K562 (cell line): ENCODE results near the gene ECHDC1. TPM values are rescaled to one million over a fixed set of nuclear protein-coding genes. Genes with fewer than 3 reads are reported as not detected.

ENCODE experiments used
- ATAC-seq: fragments of 200-7000 bp; cut with Tn5 transposase; 3 replicates; pipeline ENCODE4 v1.9.1; 2020; ENCODE audit warnings: moderate library complexity
- BruUV-seq: library from RNA; stranded (reverse); fragments of 400-500 nt; replicated peaks from 2 replicates; lab custom pipeline; 2021; lab: Mats Ljungman, UMichigan
- CTCF ChIA-PET: fragments of 300-600 bp; formaldehyde crosslinking; extraction: SDS; loops from one replicate; lab custom pipeline; 2021; ENCODE audit warnings: low intra/inter-chr PET ratio; lab: Yijun Ruan, JAX
- POLR2A ChIA-PET: fragments of 300-600, 350-650 bp; sonication (Branson Sonifier 250); formaldehyde crosslinking; extraction: SDS; loops from one replicate; lab custom pipeline; 2021; ENCODE audit warnings: antibody characterized with exemption, inconsistent platforms; lab: Yijun Ruan, JAX
- DNase-seq, 4 experiments: peaks; one replicate each; pipeline versions ENCODE4 v3.0.0 to v3.0.0-alpha.2; 2011 to 2018; ENCODE audit warnings: low spot score in 3 of 4, mixed read lengths in 3 of 4; ENCODE audit errors: extremely low read depth in 1 of 4
- FAIRE-seq: peaks from 2 replicates; lab custom pipeline; 2011; peaks lifted over from hg19 to GRCh38; lab: Jason Lieb, UNC
- H2AFZ ChIP-seq: 2 replicates; pipeline ENCODE4 v1.6.0; 2011; ENCODE audit warnings: low read depth, low read length, control low read depth, inconsistent platforms
- H3K27ac ChIP-seq: fragments of 200-600 bp; 3 replicates; pipeline ENCODE4 v1.8.0; 2011; ENCODE audit warnings: low read depth, mild to moderate bottlenecking, control low read depth, inconsistent platforms, low read length, moderate library complexity, mixed read lengths; ENCODE audit errors: extremely low read depth
- H3K27me3 ChIP-seq, 2 experiments: fragments of 300-600 bp in 1 of 2; 2 replicates in 1 of 2; 3 replicates in 1 of 2; pipeline versions ENCODE4 v1.6.0 to v1.8.0; 2011; ENCODE audit warnings: inconsistent platforms in 2 of 2, low read length in 2 of 2, mild to moderate bottlenecking in 1 of 2, mixed read lengths in 1 of 2, moderate library complexity in 1 of 2; ENCODE audit not compliant: control insufficient read depth in 2 of 2, insufficient read depth in 2 of 2
- H3K36me3 ChIP-seq: fragments of 300-600 bp; 3 replicates; pipeline ENCODE4 v1.8.0; 2011; ENCODE audit warnings: mild to moderate bottlenecking, low read length, inconsistent platforms; ENCODE audit not compliant: control insufficient read depth, insufficient read depth
- H3K4me1 ChIP-seq, 2 experiments: fragments of 200-600 bp in 1 of 2; replicated peaks in 1 of 2; 2 replicates in 1 of 2; 3 replicates in 1 of 2; pipeline versions ENCODE4 v1.5.1 to v1.8.0; 2011; ENCODE audit warnings: inconsistent platforms in 2 of 2, low read length in 2 of 2, mild to moderate bottlenecking in 1 of 2, mixed read lengths in 1 of 2, moderate library complexity in 1 of 2; ENCODE audit not compliant: control insufficient read depth in 2 of 2, insufficient read depth in 2 of 2
- H3K4me2 ChIP-seq: 2 replicates; pipeline ENCODE4 v1.6.1; 2011; ENCODE audit warnings: low read length, control low read depth, inconsistent platforms, mixed read lengths; ENCODE audit not compliant: insufficient read depth
- H3K4me3 ChIP-seq: fragments of 200-600 bp; sonication (generic), shearing (Covaris generic); 2 replicates; pipeline ENCODE4 v1.5.1; 2016; ENCODE audit warnings: control low read depth, inconsistent platforms
- H3K79me2 ChIP-seq: fragments of 200-600 bp; 3 replicates; pipeline ENCODE4 v1.8.0; 2011; ENCODE audit warnings: low read length, inconsistent platforms; ENCODE audit not compliant: control insufficient read depth, insufficient read depth
- H3K9ac ChIP-seq, 2 experiments: 2 replicates each; pipeline versions ENCODE4 v1.6.0 to v1.6.1; 2011; ENCODE audit warnings: low read depth in 2 of 2, low read length in 2 of 2, control low read depth in 1 of 2, inconsistent platforms in 1 of 2, mild to moderate bottlenecking in 1 of 2, mixed read lengths in 1 of 2; ENCODE audit not compliant: insufficient read depth in 1 of 2
- H3K9me1 ChIP-seq: one replicate; pipeline ENCODE4 v1.6.0; 2011; ENCODE audit warnings: inconsistent platforms, mild to moderate bottlenecking, low read length, moderate library complexity; ENCODE audit not compliant: control insufficient read depth, insufficient read depth
- H3K9me3 ChIP-seq: replicated peaks from 2 replicates; pipeline ENCODE4 v1.5.1; 2011; ENCODE audit warnings: low read depth, low read length, inconsistent platforms; ENCODE audit not compliant: control insufficient read depth, insufficient read depth
- H4K20me1 ChIP-seq: replicated peaks from 2 replicates; pipeline ENCODE4 v1.6.1; 2011; ENCODE audit warnings: low read length, inconsistent platforms, mixed read lengths; ENCODE audit not compliant: control insufficient read depth, insufficient read depth
- FIP1L1 ChIP-seq: fragments of 200-400 bp; formaldehyde crosslinking; IDR thresholded peaks from 2 replicates; pipeline ENCODE4 v1.6.1; 2018; ENCODE audit warnings: mild to moderate bottlenecking, low read depth, low read length; ENCODE audit not compliant: poor library complexity, severe bottlenecking
- MEF2A ChIP-seq: IDR thresholded peaks from 2 replicates; pipeline ENCODE4 v1.6.1; 2011; ENCODE audit warnings: low read depth, mild to moderate bottlenecking, low read length, moderate library complexity; ENCODE audit not compliant: control insufficient read depth
- MITF ChIP-seq: IDR thresholded peaks from 2 replicates; pipeline ENCODE4 v1.6.1; 2014; ENCODE audit warnings: antibody characterized with exemption
- MTA2 ChIP-seq: fragments of 450-650 bp; IDR thresholded peaks from 2 replicates; pipeline ENCODE4 v1.6.1; 2016; ENCODE audit warnings: low read depth
- MTA3 ChIP-seq: fragments of 450-650 bp; formaldehyde crosslinking; IDR thresholded peaks from 2 replicates; pipeline ENCODE4 v1.6.1; 2017; ENCODE audit warnings: mild to moderate bottlenecking, borderline replicate concordance
- NUFIP1 ChIP-seq: fragments of 450-650 bp; IDR thresholded peaks from 2 replicates; pipeline ENCODE4 v1.6.1; 2018; ENCODE audit not compliant: partially characterized antibody
- POLR2B ChIP-seq: fragments of 450-650 bp; IDR thresholded peaks from 2 replicates; pipeline ENCODE4 v1.6.1; 2018; ENCODE audit warnings: low read depth; ENCODE audit not compliant: partially characterized antibody
- TCF7 ChIP-seq: sonication (generic); IDR thresholded peaks from 2 replicates; pipeline ENCODE4 v1.6.1; 2016; ENCODE audit warnings: antibody characterized with exemption, borderline replicate concordance
- XRCC5 ChIP-seq: fragments of 200-400 bp; formaldehyde crosslinking; IDR thresholded peaks from 2 replicates; pipeline ENCODE4 v1.6.1; 2017; ENCODE audit warnings: low read depth, mild to moderate bottlenecking, low read length
- ZBTB17 ChIP-seq: fragments of 450-650 bp; formaldehyde crosslinking; IDR thresholded peaks from 2 replicates; pipeline ENCODE4 v1.4.0; 2020; ENCODE audit warnings: mild to moderate bottlenecking
- ZNF354B ChIP-seq: fragments of 250-450 bp; sonication (Bioruptor Pico); IDR thresholded peaks from 2 replicates; pipeline ENCODE4 v1.4.0; 2020
- ZNF507 ChIP-seq: conservative IDR thresholded peaks from 2 replicates; pipeline ENCODE4 v1.6.1; 2017; ENCODE audit warnings: missing genetic modification characterization, missing compliant biosample characterization
- ZNF830 ChIP-seq: fragments of 250-450 bp; sonication (Bioruptor Pico); IDR thresholded peaks from 2 replicates; pipeline ENCODE4 v1.5.0; 2021; ENCODE audit warnings: mild to moderate bottlenecking
- WGBS: fragments of 100-300 bp; shearing (Covaris generic); methylation state at CpG from one replicate; pipeline ENCODE4 v1.1.6; 2016; ENCODE audit warnings: low coverage, mixed read lengths; ENCODE audit not compliant: insufficient coverage; ENCODE audit errors: missing lambda C conversion rate; 5-methylcytosine and 5-hydroxymethylcytosine counted together
- in situ Hi-C: fragments of 300-500 bp; cut with MboI; formaldehyde crosslinking; loops from 4 replicates; pipeline ENCODE4 v1.15.0; 2018; ENCODE audit warnings: inconsistent platforms, mixed read lengths
- intact Hi-C: fragments of 100-400 bp; cut with micrococcal nuclease; formaldehyde crosslinking; loops from 2 replicates; pipeline ENCODE4 v1.14.2; 2022
- polyA plus RNA-seq, 8 experiments: library from polyadenylated mRNA; depleted of rRNA in 4 of 8; stranded (reverse) in 5 of 8; unstranded in 3 of 8; fragments of >200 nt; fragmentation: Nextera tagmentation in 2 of 8; fragmentation: Illumina TruSeq in 1 of 8; extraction: Ambion mirVana in 2 of 8; extraction: Trizol in 1 of 8; gene quantifications; 2 replicates each; pipeline versions ENCODE4 v1.2.1 to v1.2.3, GENCODE V29; 2011 to 2014; ENCODE audit warnings: inconsistent platforms in 1 of 8, missing spikeins in 1 of 8
- total RNA-seq, 7 experiments: library from RNA; depleted of rRNA in 6 of 7; stranded (reverse); fragments of >200 nt in 6 of 7; fragmentation: Illumina TruSeq in 2 of 7; extraction: Trizol in 2 of 7; gene quantifications; 2 replicates each; pipeline versions ENCODE4 v1.2.1 to v1.2.3, GENCODE V29; 2011 to 2021; ENCODE audit warnings: low replicate concordance in 1 of 7
- TF ChIP-seq, protein P1 (sequence below), 3 experiments: fragments of 200-800 bp in 1 of 3; fragments of 250-450 bp in 1 of 3; fragments of 450-650 bp in 1 of 3; sonication (Bioruptor Pico) in 1 of 3; sonication (Bioruptor generic) in 1 of 3; formaldehyde crosslinking in 1 of 3; IDR thresholded peaks; 2 replicates each; pipeline versions ENCODE4 v1.6.1 to v1.8.0; 2016 to 2022; ENCODE audit warnings: mild to moderate bottlenecking in 2 of 3, missing genetic modification characterization in 2 of 3, missing compliant biosample characterization in 1 of 3, moderate library complexity in 1 of 3
- TF ChIP-seq, protein P2 (sequence below): IDR thresholded peaks from 2 replicates; pipeline ENCODE4 v1.6.1; 2011; ENCODE audit not compliant: insufficient read length; ENCODE audit errors: extremely low read depth

Gene ECHDC1
- total and polyA plus RNA-seq, 9 of the 15 experiments (the other 6 are each of a cell fraction or from before 2014, with no cell fraction given): 58.0 to 105 (median 78.6) TPM

GRCh38 chr6:127391094-127391953, 47.9 kb upstream of the ECHDC1 start (continued):
- TF ChIP-seq MEF2A: no peak

DNA sequence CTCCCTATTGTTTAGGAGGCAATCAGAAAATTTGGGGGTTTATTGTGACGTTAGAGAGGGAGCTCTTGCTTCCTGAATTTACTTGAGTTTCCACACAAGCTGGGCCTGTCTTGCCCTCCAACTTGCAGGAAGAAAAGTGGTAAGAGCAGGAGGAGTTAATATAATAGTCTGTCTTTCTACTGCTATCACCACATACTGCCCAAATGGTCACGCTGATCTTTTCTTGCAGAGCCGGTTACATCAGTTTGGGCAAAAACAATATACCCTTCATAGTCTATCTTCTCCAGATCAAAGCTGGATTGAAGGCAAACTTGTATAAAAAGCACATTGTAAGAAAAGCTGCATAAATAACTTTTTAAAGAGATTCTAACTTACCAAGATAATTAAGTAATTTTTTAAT, 46.3 kb upstream of the ECHDC1 start:
- H3K9me3 ChIP-seq: no peaks in the 10 kb centered on the region
- no peaks in the 10 kb centered on the region for H4K20me1 ChIP-seq
- H3K4me3 ChIP-seq: no peak overlapping the region
- no peak overlapping the region for H3K27ac ChIP-seq
- H3K9me1 ChIP-seq: no peaks in the 10 kb centered on the region
- no peak overlapping the region for H2AFZ ChIP-seq
- BruUV-seq: no TSS peak
- DNase-seq (no peak), FAIRE-seq (no peak), ATAC-seq (no peak)
- ChIA-PET CTCF (no interaction called here), POLR2A (interaction anchor here (0.6 kb wide), 1 partner anchor 329 kb away, joined by 4 read pairs; no protein-coding TSS in a partner anchor)
- no peaks in the 10 kb centered on the region for H3K79me2 ChIP-seq
- H3K4me2 ChIP-seq: no peak overlapping the region
- H3K27me3 ChIP-seq: no peaks in the 10 kb centered on the region
- no peaks in the 10 kb centered on the region for H3K4me1 ChIP-seq
- no peak overlapping the region for H3K9ac ChIP-seq
- H3K36me3 ChIP-seq: no peaks in the 10 kb centered on the region
- in situ Hi-C loops: no loop called here
- WGBS: 15% methylated on average over 3 of the region's 3 CpGs
- intact Hi-C loops: no loop called here
- TF ChIP-seq ZNF507 (tag) (no peak), MITF (no peak), ZNF354B (CRISPR knock-in tag) (no peak), POLR2B (no peak), ZBTB17 (CRISPR knock-in tag) (no peak), TCF7 (no peak), NUFIP1 (no peak), MTA3 (no peak), FIP1L1 (no peak), XRCC5 (no peak), MTA2 (no peak), ZNF830 (no peak)
- TF ChIP-seq, protein P1, sequence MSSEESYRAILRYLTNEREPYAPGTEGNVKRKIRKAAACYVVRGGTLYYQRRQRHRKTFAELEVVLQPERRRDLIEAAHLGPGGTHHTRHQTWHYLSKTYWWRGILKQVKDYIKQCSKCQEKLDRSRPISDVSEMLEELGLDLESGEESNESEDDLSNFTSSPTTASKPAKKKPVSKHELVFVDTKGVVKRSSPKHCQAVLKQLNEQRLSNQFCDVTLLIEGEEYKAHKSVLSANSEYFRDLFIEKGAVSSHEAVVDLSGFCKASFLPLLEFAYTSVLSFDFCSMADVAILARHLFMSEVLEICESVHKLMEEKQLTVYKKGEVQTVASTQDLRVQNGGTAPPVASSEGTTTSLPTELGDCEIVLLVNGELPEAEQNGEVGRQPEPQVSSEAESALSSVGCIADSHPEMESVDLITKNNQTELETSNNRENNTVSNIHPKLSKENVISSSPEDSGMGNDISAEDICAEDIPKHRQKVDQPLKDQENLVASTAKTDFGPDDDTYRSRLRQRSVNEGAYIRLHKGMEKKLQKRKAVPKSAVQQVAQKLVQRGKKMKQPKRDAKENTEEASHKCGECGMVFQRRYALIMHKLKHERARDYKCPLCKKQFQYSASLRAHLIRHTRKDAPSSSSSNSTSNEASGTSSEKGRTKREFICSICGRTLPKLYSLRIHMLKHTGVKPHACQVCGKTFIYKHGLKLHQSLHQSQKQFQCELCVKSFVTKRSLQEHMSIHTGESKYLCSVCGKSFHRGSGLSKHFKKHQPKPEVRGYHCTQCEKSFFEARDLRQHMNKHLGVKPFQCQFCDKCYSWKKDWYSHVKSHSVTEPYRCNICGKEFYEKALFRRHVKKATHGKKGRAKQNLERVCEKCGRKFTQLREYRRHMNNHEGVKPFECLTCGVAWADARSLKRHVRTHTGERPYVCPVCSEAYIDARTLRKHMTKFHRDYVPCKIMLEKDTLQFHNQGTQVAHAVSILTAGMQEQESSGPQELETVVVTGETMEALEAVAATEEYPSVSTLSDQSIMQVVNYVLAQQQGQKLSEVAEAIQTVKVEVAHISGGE (CRISPR knock-in tag; IDR thresholded peaks at IDR 0.05): no peak
- TF ChIP-seq, protein P2, sequence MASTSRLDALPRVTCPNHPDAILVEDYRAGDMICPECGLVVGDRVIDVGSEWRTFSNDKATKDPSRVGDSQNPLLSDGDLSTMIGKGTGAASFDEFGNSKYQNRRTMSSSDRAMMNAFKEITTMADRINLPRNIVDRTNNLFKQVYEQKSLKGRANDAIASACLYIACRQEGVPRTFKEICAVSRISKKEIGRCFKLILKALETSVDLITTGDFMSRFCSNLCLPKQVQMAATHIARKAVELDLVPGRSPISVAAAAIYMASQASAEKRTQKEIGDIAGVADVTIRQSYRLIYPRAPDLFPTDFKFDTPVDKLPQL: no peak
